GM18909 (cell line): ENCODE results near the gene CDK11B.

ENCODE experiments used
- ATAC-seq: cut with Tn5 transposase; IDR thresholded peaks from one replicate; pipeline ENCODE4 v1.9.1; 2021; ENCODE audit warnings: mild to moderate bottlenecking; ENCODE audit not compliant: unreplicated experiment, poor library complexity

Gene CDK11B

GRCh38 chr1:1617516-1617915 lies 41.3 kb downstream of the CDK11B start:
- no peak for ATAC-seq

- ATAC-seq, result no peak
These were observed 42.0 kb downstream of the CDK11B start for GRCh38 chr1:1616838-1617237.

DNA sequence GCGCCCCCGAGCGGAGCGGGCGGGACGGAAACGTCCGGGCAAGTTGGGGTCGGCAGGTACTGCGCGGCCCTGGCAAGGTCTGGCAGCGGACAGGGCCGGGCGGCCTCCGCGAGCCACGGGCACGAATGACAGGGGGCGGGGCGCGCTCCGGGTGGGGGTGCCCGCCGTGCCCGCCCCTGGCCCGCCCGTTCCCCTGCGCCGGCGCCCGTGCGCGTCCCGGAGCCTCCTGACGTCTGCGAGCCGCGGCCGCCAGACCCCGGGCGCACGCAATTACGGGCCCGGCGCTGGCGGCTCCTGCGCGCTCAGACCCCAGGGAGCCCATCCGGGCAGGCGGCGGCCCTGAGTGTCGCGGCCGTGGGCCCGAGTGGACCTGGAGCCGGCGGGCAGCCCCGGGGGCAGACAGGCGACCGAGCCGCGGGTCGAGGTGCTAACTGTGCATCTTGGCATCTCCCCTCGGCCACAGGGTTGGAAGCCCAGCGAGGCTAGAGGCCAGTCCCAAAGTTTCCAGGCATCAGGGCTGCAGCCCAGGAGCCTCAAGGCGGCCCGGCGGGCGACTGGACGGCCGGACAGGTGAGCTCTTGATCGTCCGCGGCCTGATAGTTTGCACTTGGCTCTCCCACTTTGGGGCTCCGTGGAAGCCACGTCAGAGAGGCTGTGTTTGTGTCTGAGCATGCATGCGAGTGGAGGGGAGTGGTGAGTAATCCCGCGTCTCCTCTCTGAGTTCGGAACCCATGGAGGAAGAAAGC lies 42.6 kb downstream of the CDK11B start:
- peak; percentile 21 for ATAC-seq

DNA sequence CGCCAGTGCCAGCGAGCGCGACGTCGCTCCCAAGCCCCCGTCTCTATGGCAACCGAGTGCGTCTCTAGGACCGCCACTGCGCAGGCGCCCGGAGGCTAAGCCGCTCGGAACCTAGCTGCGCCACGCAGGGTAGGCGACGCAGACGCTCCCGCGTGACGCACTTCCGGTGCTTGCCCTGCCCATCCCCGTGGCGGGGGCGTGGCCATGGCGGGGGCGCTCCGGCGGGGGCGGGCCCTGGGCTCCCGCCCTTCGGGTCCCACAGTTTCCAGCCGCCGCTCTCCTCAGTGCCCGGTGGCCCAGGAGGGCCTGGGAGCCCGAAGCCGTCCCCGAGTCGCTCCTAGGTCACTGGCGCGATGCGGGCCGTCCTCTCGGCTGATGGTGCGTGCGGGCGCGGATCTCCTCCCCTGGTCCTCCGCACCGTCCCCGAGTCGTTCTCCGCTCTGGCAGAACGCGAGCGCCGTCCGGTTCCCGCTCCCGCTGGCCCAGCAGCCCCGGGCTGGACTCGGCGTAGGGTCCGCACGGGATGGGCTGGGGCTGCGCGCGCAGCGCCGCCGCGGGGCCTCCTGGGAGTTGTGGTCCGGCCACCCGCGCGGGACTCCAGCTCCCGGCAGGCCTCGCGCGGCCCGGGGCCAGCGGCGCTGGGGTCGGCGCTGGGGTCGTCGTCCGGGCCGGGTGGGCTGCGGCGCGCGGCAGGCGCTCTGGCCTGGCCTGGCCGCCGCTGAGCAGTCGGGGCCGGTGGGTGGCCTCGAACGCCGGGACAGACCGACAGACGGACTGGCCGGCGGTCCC lies 43.4 kb downstream of the CDK11B start, which contains the start of gene MIB2:
MIB2 (plus strand) TSS at position 245 of the 789 bp plus-strand sequence. CDS start 7,953 bp downstream, outside the sequence.
- peak; percentile 80 for ATAC-seq

GRCh38 chr1:1614954-1615255 lies 43.9 kb downstream of the CDK11B start:
- ATAC-seq, result no peak

- no peak for ATAC-seq
These were observed 44.4 kb downstream of the CDK11B start for GRCh38 chr1:1614204-1614953.

DNA sequence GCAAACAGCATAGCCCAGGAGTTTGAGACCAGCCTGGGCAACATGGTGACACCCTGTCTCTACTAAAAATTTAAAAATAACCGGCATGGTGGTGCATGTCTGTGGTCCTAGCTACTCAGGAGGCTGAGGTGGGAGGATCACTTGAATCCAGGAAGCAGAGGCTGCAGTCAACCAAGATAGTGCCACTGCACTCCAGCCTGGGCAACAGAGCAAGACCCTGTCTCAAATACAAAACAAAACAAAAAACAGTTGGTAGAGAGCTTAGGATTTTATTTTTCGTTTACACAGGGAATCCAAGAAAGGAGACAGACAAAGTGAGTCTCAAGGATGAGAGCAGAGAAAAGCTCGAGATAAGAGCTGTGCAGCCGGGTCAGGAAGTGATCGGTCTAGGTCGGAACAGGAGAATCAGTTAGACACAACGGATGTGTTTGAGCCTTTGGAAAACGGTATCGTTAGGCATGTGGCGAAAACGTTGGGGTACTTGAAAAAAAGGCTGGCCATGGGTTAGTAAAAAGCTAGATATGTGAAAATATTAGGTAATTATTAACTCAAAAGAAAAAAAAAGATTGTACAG lies 45.2 kb downstream of the CDK11B start:
- ATAC-seq, result no peak

- no peak for ATAC-seq
These were observed 46.8 kb downstream of the CDK11B start for GRCh38 chr1:1612104-1612400.

DNA sequence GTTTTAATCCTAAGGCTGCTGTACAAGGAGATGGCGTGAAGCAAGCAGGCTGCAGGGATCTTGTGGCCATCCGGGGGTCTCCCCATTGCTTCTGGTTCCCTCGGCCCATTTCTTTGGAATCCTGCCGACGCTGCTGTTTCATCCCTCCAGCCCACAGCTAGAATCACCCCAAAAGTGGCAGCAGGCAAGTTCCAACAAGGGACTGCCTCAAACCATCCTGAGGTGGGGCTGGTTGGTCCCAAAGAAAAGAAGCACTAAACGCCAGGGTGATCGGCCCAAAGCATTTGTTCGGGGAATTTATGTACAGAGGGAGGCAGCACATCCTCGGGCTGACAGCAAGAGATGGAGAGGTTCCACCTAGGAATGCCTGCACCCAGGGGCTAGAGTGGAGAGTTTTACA lies 48.0 kb downstream of the CDK11B start:
- no peak for ATAC-seq

- ATAC-seq, result no peak
These were observed 48.9 kb downstream of the CDK11B start for GRCh38 chr1:1609822-1610485.

- ATAC-seq, result no peak
These were observed 52.6 kb downstream of the CDK11B start for GRCh38 chr1:1606232-1606631.

- ATAC-seq, result no peak
These were observed 53.1 kb downstream of the CDK11B start for GRCh38 chr1:1605724-1606123.

DNA sequence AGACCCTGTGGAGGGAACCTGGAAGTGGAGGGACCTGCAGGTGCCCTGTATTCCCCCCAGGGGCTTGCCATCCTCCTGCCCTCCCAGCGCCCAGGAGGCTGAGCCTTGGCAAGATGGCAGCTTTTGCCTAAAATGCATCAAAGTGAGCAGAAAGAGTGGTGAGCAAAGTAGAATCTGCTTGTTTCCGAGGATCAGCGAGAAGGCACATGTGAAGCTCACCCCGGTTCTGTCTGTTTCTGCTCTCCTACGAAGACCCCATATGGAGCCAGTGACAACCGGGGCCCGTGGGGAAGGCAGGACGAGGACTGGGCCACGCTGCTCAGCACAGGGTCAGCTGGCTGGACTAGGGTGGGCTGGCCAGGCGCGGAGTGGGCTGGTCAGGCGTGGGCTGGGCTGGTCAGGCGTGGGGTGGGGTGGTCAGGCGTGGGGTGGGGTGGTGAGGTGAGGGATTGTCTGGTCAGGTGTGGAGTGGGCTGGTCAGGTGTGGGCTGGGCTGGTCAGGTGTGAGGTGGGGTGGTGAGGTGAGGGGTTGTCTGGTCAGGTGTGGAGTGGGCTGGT lies 53.7 kb downstream of the CDK11B start:
- no peak for ATAC-seq

- no peak for ATAC-seq
These were observed 54.3 kb downstream of the CDK11B start for GRCh38 chr1:1604374-1605033.

- no peak for ATAC-seq
These were observed 55.0 kb downstream of the CDK11B start for GRCh38 chr1:1603671-1604373.

DNA sequence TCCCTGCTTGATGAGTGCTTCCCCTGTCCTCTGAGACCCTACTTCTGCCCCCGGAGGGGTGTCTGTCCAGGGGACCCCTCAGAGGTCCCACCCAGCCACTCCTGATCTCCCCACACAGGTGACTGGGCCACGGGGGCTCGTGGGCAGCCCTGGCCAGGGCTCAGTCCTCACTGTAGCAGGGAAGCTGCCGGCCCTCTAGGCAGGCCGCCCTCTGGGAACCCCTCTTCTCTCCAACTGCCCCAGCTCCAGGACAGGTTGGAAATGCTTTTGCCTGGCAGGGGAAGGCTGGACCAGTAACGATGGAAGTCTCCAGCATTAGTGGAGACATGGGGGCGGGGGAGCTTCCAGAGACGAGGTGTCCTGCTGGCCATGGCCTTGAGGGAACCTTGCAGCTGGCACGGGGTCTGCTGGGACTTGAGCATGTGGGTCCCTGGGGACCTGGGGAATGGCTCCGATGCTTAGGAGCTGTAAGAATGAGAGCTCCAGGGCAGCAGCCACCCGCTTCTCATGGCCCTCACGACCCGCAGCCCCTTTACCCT lies 55.8 kb downstream of the CDK11B start:
- ATAC-seq, result no peak

GRCh38 chr1:1602304-1602967 lies 56.4 kb downstream of the CDK11B start:
- ATAC-seq, result no peak
